ENCODE data around the gene SIRPG. TPM values are rescaled to one million over a fixed set of nuclear protein-coding genes. Genes with fewer than 3 reads are reported as not detected.

SIRPG gene
- total and polyA plus RNA-seq, 2 of the 8 experiments (the other 6 are each of a cell fraction or from before 2014, with no cell fraction given): 0.08 TPM; not detected in 1

DNA sequence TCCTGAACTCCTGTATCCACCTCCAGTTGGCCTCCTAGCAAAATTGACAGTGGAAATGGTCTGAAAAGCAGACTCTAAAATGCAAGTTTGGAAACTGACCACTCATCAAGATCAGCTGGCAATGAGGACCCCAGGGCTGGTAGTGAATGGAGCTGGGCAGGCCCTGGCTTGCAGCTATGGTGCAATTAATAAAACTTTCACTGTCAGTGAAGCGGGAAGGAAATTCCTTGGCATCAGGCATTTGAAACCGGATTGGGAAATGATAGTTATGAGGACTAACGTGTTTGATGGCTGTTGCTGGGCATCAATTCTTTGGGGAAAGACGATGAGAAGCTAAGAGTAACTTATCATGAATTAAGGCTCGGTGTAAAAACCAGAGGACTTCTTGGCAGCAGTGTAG, 56.8 kb downstream of the SIRPG start (continued):
- no peak for TF ChIP-seq JUND (IDR thresholded peaks at IDR 0.05; ENCODE audit: low read length)
- no peak for TF ChIP-seq CTBP2 (IDR thresholded peaks at IDR 0.05; ENCODE audit: borderline replicate concordance, insufficient read depth, insufficient read length, low read length)
- TF ChIP-seq EZH2 (IDR thresholded peaks at IDR 0.05; ENCODE audit: low read depth, low read length, severe bottlenecking): no peak
- no peak for TF ChIP-seq HDAC6 (IDR thresholded peaks at IDR 0.05; ENCODE audit: low read depth, low read length)
- TF ChIP-seq TEAD4 (IDR thresholded peaks at IDR 0.05; ENCODE audit: low read depth, low read length): no peak
